Activated naive CD8-positive, alpha-beta T cell treated with anti-CD3 and anti-CD28 coated beads, Interleukin-2, amount 10 ng/mL, durations not matched to agents 7 days and 5 days (primary cell): ENCODE results near the gene PCED1B. TPM values are rescaled to one million over a fixed set of nuclear protein-coding genes. Genes with fewer than 3 reads are reported as not detected.

Experiments used
- ATAC-seq: fragments of 150-1000 bp; cut with Tn5 transposase; one replicate; pipeline ENCODE4 v1.10.0; 2021; ENCODE audit warnings: low read depth, moderate library complexity
- POLR2A ChIA-PET: fragments of 350-600 bp; sonication (Branson Sonifier 250); formaldehyde crosslinking; loops from one replicate; lab custom pipeline; 2021; ENCODE audit warnings: antibody characterized with exemption; lab: Charles Lee
- DNase-seq: peaks from one replicate; pipeline ENCODE4 v3.0.0; 2021
- H3K27ac Mint-ChIP-seq: one replicate; pipeline ENCODE4 v1.8.0; 2022; ENCODE audit warnings: mild to moderate bottlenecking, mixed read lengths
- H3K27me3 Mint-ChIP-seq: one replicate; pipeline ENCODE4 v1.8.0; 2022; ENCODE audit warnings: mild to moderate bottlenecking, moderate library complexity, mixed read lengths
- H3K36me3 Mint-ChIP-seq: one replicate; pipeline ENCODE4 v1.8.0; 2021; ENCODE audit warnings: mild to moderate bottlenecking, mixed read lengths
- H3K4me1 Mint-ChIP-seq: one replicate; pipeline ENCODE4 v1.8.0; 2021; ENCODE audit warnings: mixed read lengths
- H3K4me3 Mint-ChIP-seq: one replicate; pipeline ENCODE4 v1.8.0; 2022; ENCODE audit warnings: mild to moderate bottlenecking, moderate library complexity, mixed read lengths
- H3K9me3 Mint-ChIP-seq: one replicate; pipeline ENCODE4 v1.8.0; 2021; ENCODE audit warnings: mixed read lengths
- total RNA-seq, 2 experiments: library from RNA; stranded (reverse); gene quantifications; one replicate each; pipeline ENCODE4 v1.2.3, GENCODE V29; 2021

The PCED1B gene
- total RNA-seq, 2 experiments from 2014 or later, result 102 to 104 TPM

GRCh38 chr12:47267571-47267970 lies 188.2 kb downstream of the PCED1B start:
- DNase-seq (no peak), ATAC-seq (no peak)
- peaks cover 48% of the 10 kb centered on the region for H3K4me1 Mint-ChIP-seq
- no peaks in the 10 kb centered on the region for H3K27me3 Mint-ChIP-seq
- H3K36me3 Mint-ChIP-seq, result peaks cover 18% of the 10 kb centered on the region
- peaks cover 10% of the 10 kb centered on the region for H3K9me3 Mint-ChIP-seq
- POLR2A ChIA-PET, result interaction anchor here (1.3 kb wide), 2 partner anchors 9 to 40 kb away, joined by 3 to 4 read pairs; no protein-coding TSS in a partner anchor
- no peak overlapping the region for H3K27ac Mint-ChIP-seq
- no peak overlapping the region for H3K4me3 Mint-ChIP-seq

DNA sequence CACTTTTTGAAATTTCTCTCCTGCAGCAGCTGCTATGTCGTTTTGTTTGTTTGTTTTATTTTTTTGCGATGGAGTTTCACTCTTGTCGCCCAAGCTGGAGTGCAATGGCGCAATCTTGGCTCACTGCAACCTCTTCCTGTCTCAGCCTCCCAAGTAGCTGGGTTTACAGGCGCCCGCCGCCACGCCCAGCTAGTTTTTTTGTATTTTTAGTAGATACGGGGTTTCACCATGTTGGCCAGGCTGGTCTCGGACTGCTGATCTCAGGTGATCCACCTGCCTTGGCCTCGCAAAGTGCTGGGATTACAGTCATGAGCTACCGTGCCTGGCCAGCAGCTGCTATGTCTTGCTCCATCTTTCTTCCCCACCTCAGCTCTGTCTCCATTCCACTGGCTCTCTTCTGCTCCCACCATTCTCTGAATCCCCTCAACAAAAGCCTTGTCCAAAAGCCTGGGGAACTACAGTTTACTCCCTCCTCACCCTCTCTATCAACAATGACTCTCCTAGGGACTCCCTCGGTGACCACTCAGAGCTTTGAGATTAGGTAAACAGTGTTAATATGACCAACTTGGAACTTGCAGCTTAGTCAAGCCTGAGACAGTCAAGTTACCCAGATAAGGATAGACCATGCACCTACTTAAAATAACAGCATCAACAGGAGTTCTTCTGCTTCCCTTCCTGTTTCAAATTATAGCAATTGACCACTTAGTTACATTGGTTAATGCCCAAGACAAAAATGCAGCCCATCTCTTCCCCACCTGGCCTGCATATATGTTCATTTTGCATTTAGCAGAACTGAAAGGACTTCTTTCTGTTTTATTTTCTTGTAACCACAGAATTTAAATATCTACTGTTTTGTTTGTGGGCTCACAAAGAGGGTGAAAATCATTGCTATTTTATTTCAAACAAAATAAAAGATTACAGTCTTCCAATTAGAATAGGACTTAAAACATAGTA lies 189.4 kb downstream of the PCED1B start:
- Mint-ChIP-seq H3K36me3 (peaks cover 18% of the 10 kb centered on the region), H3K4me1 (peaks cover 57% of the 10 kb centered on the region), H3K9me3 (peaks cover 10% of the 10 kb centered on the region), H3K27me3 (no peaks in the 10 kb centered on the region), H3K4me3 (no peak overlapping the region), H3K27ac (peak overlapping the region; percentile 28)
- no peak for ATAC-seq
- POLR2A ChIA-PET, result interaction anchor here (1.0 to 1.3 kb wide), 3 partner anchors 8 to 38 kb away, joined by 3 to 4 read pairs (median 3); no protein-coding TSS in a partner anchor
- DNase-seq, result no peak

DNA sequence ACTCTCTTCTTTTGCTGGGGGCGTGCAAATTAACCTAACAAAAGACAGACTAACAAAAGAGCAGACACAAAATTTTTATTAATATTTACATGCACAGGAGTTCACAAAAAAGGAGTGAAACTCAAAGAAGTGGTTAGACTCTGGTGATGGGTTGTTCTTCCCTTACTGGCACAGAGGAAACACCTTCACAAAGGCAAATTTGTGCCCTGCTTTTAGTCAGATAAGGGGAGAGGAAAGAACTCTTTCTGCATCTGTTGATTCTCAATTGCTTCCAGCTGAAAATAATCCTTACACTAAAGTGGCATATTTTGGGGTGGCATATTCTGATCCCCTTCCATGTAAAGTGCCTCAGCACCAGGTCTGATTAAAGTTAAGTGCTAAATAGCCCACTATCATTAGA lies 190.5 kb downstream of the PCED1B start:
- H3K36me3 Mint-ChIP-seq, result peaks cover 11% of the 10 kb centered on the region
- DNase-seq, result no peak
- POLR2A ChIA-PET, result no interaction called here
- H3K27ac Mint-ChIP-seq, result no peak overlapping the region
- H3K27me3 Mint-ChIP-seq, result no peaks in the 10 kb centered on the region
- no peak for ATAC-seq
- peaks cover 56% of the 10 kb centered on the region for H3K4me1 Mint-ChIP-seq
- no peak overlapping the region for H3K4me3 Mint-ChIP-seq
- H3K9me3 Mint-ChIP-seq, result peaks cover 7% of the 10 kb centered on the region

GRCh38 chr12:47270782-47271664 lies 191.6 kb downstream of the PCED1B start:
- POLR2A ChIA-PET, result interaction anchor here (1.6 to 2.5 kb wide), 3 partner anchors 36 to 53 kb away, joined by 3 to 10 read pairs (median 4); no protein-coding TSS in a partner anchor
- Mint-ChIP-seq H3K27ac (no peak overlapping the region), H3K27me3 (no peaks in the 10 kb centered on the region), H3K4me3 (no peak overlapping the region), H3K9me3 (peaks cover 7% of the 10 kb centered on the region), H3K36me3 (peaks cover 8% of the 10 kb centered on the region), H3K4me1 (peaks cover 60% of the 10 kb centered on the region)
- DNase-seq (no peak), ATAC-seq (peak; percentile 56)

GRCh38 chr12:47271800-47272239 lies 192.4 kb downstream of the PCED1B start:
- Mint-ChIP-seq H3K36me3 (peaks cover 8% of the 10 kb centered on the region), H3K27me3 (no peaks in the 10 kb centered on the region), H3K4me1 (peaks cover 66% of the 10 kb centered on the region), H3K4me3 (no peak overlapping the region), H3K27ac (peak overlapping the region; percentile 15), H3K9me3 (peaks cover 6% of the 10 kb centered on the region)
- no peak for ATAC-seq
- POLR2A ChIA-PET, result interaction anchor here (1.4 to 2.5 kb wide), 4 partner anchors 30 to 54 kb away, joined by 3 to 10 read pairs (median 4); no protein-coding TSS in a partner anchor
- DNase-seq, result no peak

GRCh38 chr12:47272412-47273190 lies 193.2 kb downstream of the PCED1B start:
- DNase-seq (no peak), ATAC-seq (no peak)
- peaks cover 9% of the 10 kb centered on the region for H3K36me3 Mint-ChIP-seq
- peak overlapping the region; percentile 7 for H3K27ac Mint-ChIP-seq
- H3K27me3 Mint-ChIP-seq, result no peaks in the 10 kb centered on the region
- peaks cover 73% of the 10 kb centered on the region for H3K4me1 Mint-ChIP-seq
- POLR2A ChIA-PET, result interaction anchor here (0.9 to 2.5 kb wide), 6 partner anchors 9 to 54 kb away, joined by 3 to 10 read pairs (median 4); no protein-coding TSS in a partner anchor
- H3K9me3 Mint-ChIP-seq, result peaks cover 5% of the 10 kb centered on the region
- peak overlapping the region; percentile 6 for H3K4me3 Mint-ChIP-seq

GRCh38 chr12:47273191-47273626 lies 193.8 kb downstream of the PCED1B start:
- H3K27me3 Mint-ChIP-seq, result no peaks in the 10 kb centered on the region
- no peak for ATAC-seq
- no peak overlapping the region for H3K4me3 Mint-ChIP-seq
- POLR2A ChIA-PET, result interaction anchor here (0.9 to 2.5 kb wide), 4 partner anchors 10 to 55 kb away, joined by 3 to 10 read pairs (median 4); no protein-coding TSS in a partner anchor
- DNase-seq, result no peak
- H3K9me3 Mint-ChIP-seq, result peaks cover 6% of the 10 kb centered on the region
- peaks cover 8% of the 10 kb centered on the region for H3K36me3 Mint-ChIP-seq
- peaks cover 78% of the 10 kb centered on the region for H3K4me1 Mint-ChIP-seq
- H3K27ac Mint-ChIP-seq, result peak overlapping the region; percentile 7

DNA sequence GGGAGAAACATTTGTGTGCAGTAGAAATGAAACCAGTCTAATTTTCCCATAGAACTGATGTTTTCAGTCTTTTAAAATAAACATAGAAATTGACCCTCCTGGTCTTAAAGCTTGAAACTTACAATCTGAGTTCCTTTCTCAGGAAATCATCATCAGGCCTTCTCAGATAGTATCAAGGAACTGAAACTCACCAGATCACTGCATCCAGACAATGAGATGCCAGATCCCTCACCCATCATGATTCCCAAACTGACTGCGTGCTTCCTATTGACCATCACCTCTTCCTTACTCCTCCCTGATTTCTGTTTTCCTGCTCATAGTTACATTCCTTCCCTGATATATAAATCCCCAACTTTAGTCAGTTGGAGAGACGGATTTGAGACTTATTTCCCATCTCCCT lies 195.3 kb downstream of the PCED1B start:
- peaks cover 68% of the 10 kb centered on the region for H3K4me1 Mint-ChIP-seq
- DNase-seq (no peak), ATAC-seq (no peak)
- H3K9me3 Mint-ChIP-seq, result peaks cover 2% of the 10 kb centered on the region
- H3K4me3 Mint-ChIP-seq, result peak overlapping the region; percentile 14
- peaks cover 6% of the 10 kb centered on the region for H3K36me3 Mint-ChIP-seq
- peak overlapping the region; percentile 55 for H3K27ac Mint-ChIP-seq
- H3K27me3 Mint-ChIP-seq, result no peaks in the 10 kb centered on the region
- POLR2A ChIA-PET, result interaction anchor here (1.0 to 3.7 kb wide), 2 partner anchors 32 to 47 kb away, joined by 3 to 20 read pairs; no protein-coding TSS in a partner anchor

DNA sequence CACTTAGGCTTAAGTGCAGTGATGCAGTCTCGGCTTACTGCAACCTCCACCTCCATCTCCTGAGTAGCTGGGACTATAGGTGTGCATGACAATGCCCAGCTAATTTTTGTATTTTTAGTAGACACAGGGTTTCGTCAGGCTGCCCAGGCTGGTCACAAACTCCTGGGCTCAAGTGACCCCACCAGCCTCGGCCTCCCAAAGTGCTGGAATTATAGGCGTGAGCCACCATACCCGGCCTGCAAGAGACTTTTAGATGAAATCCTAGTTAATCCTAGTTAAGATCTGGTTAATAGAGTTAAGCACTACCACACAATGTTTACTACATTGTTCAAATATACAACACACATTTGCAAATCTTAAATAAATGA lies 196.8 kb downstream of the PCED1B start:
- Mint-ChIP-seq H3K9me3 (peaks cover 2% of the 10 kb centered on the region), H3K4me3 (peak overlapping the region; percentile 75), H3K4me1 (peaks cover 58% of the 10 kb centered on the region), H3K36me3 (peaks cover 8% of the 10 kb centered on the region), H3K27ac (peak overlapping the region; percentile 91), H3K27me3 (no peaks in the 10 kb centered on the region)
- POLR2A ChIA-PET, result interaction anchor here (0.6 to 3.7 kb wide), 18 partner anchors 8 to 1134 kb away, joined by 3 to 29 read pairs (median 5); partner anchors contain the start of gene AMIGO2
- no peak for DNase-seq
- no peak for ATAC-seq

- POLR2A ChIA-PET, result interaction anchor here (0.6 to 3.7 kb wide), 18 partner anchors 8 to 196 kb away, joined by 3 to 29 read pairs (median 5); partner anchors contain the start of gene AMIGO2
- ATAC-seq (peak; percentile 96), DNase-seq (no peak)
- H3K9me3 Mint-ChIP-seq, result peaks cover 2% of the 10 kb centered on the region
- peak overlapping the region; percentile 91 for H3K27ac Mint-ChIP-seq
- peaks cover 10% of the 10 kb centered on the region for H3K36me3 Mint-ChIP-seq
- H3K4me3 Mint-ChIP-seq, result peak overlapping the region; percentile 75
- H3K4me1 Mint-ChIP-seq, result peaks cover 57% of the 10 kb centered on the region
- H3K27me3 Mint-ChIP-seq, result no peaks in the 10 kb centered on the region
Measured at GRCh38 chr12:47276621-47277309, 197.3 kb downstream of the PCED1B start.

DNA sequence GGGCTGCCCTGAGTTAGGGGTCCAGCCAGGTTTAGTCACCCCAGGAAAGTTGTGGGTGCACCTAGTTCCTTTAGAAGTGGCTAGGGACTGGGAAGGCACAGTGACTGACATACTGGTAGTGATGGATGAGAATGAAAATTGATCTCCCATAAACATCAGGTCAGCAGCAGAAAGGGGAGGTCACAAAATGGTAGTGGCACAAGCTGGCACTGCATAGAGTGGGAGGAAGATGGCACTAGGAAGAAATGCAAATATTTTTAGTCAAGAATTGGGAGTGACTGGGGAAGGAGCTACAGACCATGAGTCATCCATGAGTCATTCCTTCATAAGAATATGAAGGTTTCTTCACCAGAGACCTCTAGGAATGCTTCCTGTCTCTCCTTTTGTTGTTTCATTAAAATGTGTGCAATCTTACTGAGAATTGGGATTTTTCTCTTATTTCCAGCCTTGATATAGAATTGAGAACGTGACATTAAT lies 198.6 kb downstream of the PCED1B start:
- no peak for DNase-seq
- Mint-ChIP-seq H3K9me3 (peaks cover 5% of the 10 kb centered on the region), H3K4me3 (peak overlapping the region; percentile 54), H3K4me1 (peaks cover 51% of the 10 kb centered on the region), H3K36me3 (peaks cover 13% of the 10 kb centered on the region), H3K27me3 (no peaks in the 10 kb centered on the region), H3K27ac (peak overlapping the region; percentile 91)
- POLR2A ChIA-PET, result interaction anchor here (3.7 kb wide), 1 partner anchor 29 kb away, joined by 20 read pairs; no protein-coding TSS in a partner anchor
- no peak for ATAC-seq
